Spinal cord (tissue), 10 donors: ENCODE data around the gene TRIOBP. TPM values are rescaled to one million over a fixed set of nuclear protein-coding genes. Genes with fewer than 3 reads are reported as not detected.

Source experiments
- DNase-seq, 6 donors: peaks; one replicate each; pipeline versions ENCODE4 v3.0.0 to v3.0.0-alpha.2; 2013 to 2015; ENCODE audit warnings: low spot score in 6 of 6, low read depth in 4 of 6
- H3K27ac ChIP-seq: one replicate; pipeline ENCODE4 v1.5.1; 2013; ENCODE audit warnings: low read depth, low read length, control low read depth
- H3K27me3 ChIP-seq: one replicate; pipeline ENCODE4 v1.6.1; 2013; ENCODE audit warnings: low read length; ENCODE audit not compliant: control insufficient read depth, insufficient read depth
- H3K36me3 ChIP-seq: one replicate; pipeline ENCODE4 v1.6.1; 2013; ENCODE audit warnings: low read length; ENCODE audit not compliant: control insufficient read depth, insufficient read depth
- H3K4me1 ChIP-seq: one replicate; pipeline ENCODE4 v1.6.1; 2013; ENCODE audit warnings: low read length; ENCODE audit not compliant: control insufficient read depth, insufficient read depth
- H3K4me3 ChIP-seq: one replicate; pipeline ENCODE4 v1.5.1; 2013; ENCODE audit warnings: low read depth, low read length, control low read depth
- H3K9me3 ChIP-seq: one replicate; pipeline ENCODE4 v1.6.1; 2013; ENCODE audit warnings: low read length; ENCODE audit not compliant: control insufficient read depth, insufficient read depth
- WGBS: methylation state at CpG from one replicate; pipeline ENCODE4 v1.1.5; 2013; ENCODE audit warnings: missing lambda C conversion rate; ENCODE audit not compliant: insufficient coverage; 5-methylcytosine and 5-hydroxymethylcytosine counted together
- polyA plus RNA-seq, 2 donors: library from polyadenylated mRNA; unstranded; fragments of 120-200 nt; gene quantifications; one replicate each; pipeline ENCODE4 v1.2.1, GENCODE V29; 2013; ENCODE audit not compliant: insufficient read length in 2 of 2
- total RNA-seq, 2 donors: library from RNA; depleted of rRNA in 1 of 2; stranded (reverse); fragments of 120-200 nt in 1 of 2; fragments of >200 nt in 1 of 2; gene quantifications; one replicate each; pipeline versions ENCODE4 v1.2.3 to v1.2.4, GENCODE V29; 2013 to 2014
- donor health status: healthy.

Gene TRIOBP
- total and polyA plus RNA-seq, 4 donors = 32.3 to 72.9 (median 55.8) TPM

- H3K27ac ChIP-seq = no peak overlapping the region
- H3K4me3 ChIP-seq = no peak overlapping the region
- H3K36me3 ChIP-seq = peaks cover 40% of the 10 kb centered on the region
- H3K27me3 ChIP-seq = peaks cover 16% of the 10 kb centered on the region
- DNase-seq = no peak
- no peaks in the 10 kb centered on the region for H3K9me3 ChIP-seq
- WGBS = 88% methylated on average over 10 of the region's 12 CpGs
- peaks cover 21% of the 10 kb centered on the region for H3K4me1 ChIP-seq
Observed at GRCh38 chr22:37815593-37815992, 118.7 kb downstream of the TRIOBP start.

GRCh38 chr22:37816543-37817180, 119.8 kb downstream of the TRIOBP start:
- DNase-seq = no peak
- no peaks in the 10 kb centered on the region for H3K9me3 ChIP-seq
- no peak overlapping the region for H3K4me3 ChIP-seq
- H3K27me3 ChIP-seq = peaks cover 20% of the 10 kb centered on the region
- no peak overlapping the region for H3K27ac ChIP-seq
- peaks cover 21% of the 10 kb centered on the region for H3K4me1 ChIP-seq
- H3K36me3 ChIP-seq = peaks cover 40% of the 10 kb centered on the region
- 97% methylated on average over 21 of the region's 23 CpGs for WGBS

DNA sequence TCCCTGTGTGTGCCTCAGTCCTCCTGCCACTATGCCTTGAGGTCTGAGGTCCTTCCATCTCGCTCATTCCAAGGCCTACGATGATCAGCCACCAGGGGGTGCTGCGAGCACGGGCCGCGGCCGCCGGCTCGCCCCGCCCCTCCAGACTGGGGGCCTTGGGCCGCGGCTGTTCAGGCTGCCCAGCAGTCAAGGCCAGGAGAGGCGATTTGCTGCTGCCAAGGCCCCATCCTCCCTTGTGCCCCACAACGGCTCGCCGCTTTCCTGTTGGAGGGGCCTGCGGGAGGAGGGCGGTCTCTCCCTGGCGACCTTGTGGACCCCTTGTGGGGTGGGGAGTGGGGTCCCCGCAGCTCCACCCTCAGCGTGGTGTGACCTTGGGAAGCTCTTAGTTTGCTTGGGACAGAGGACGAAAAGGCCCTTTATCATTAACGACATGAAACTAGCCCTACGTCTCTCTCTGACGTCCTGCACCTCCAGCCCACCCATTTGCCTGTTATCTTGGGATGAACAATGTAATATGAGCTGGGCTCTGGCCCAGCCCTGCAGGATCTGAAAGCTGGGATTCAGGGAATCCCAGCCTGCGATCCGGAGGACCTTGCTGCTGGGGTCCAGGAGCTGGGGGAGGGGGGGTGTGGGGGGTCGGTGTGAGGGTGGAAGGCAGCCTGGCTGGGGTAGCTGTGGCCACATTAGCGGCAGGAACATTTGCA, 121.0 kb downstream of the TRIOBP start:
- H3K27me3 ChIP-seq = peaks cover 29% of the 10 kb centered on the region
- H3K4me1 ChIP-seq = peaks cover 25% of the 10 kb centered on the region
- H3K27ac ChIP-seq = peak overlapping the region; percentile 83
- peak overlapping the region; percentile 40 for H3K4me3 ChIP-seq
- peak in 3 of 6 donors; percentile 69 to 92 (median 91) for DNase-seq
- H3K9me3 ChIP-seq = no peaks in the 10 kb centered on the region
- peaks cover 40% of the 10 kb centered on the region for H3K36me3 ChIP-seq
- WGBS = 2% methylated on average over 19 of the region's 29 CpGs

- peaks cover 36% of the 10 kb centered on the region for H3K36me3 ChIP-seq
- peak in 2 of 6 donors; percentile 65 to 66 for DNase-seq
- H3K4me3 ChIP-seq = peak overlapping the region; percentile 24
- no peak overlapping the region for H3K27ac ChIP-seq
- H3K4me1 ChIP-seq = peaks cover 25% of the 10 kb centered on the region
- no peaks in the 10 kb centered on the region for H3K9me3 ChIP-seq
- WGBS = 2% methylated on average over 68 of the region's 68 CpGs
- peaks cover 36% of the 10 kb centered on the region for H3K27me3 ChIP-seq
Observed at GRCh38 chr22:37818409-37819104, 121.7 kb downstream of the TRIOBP start.

DNA sequence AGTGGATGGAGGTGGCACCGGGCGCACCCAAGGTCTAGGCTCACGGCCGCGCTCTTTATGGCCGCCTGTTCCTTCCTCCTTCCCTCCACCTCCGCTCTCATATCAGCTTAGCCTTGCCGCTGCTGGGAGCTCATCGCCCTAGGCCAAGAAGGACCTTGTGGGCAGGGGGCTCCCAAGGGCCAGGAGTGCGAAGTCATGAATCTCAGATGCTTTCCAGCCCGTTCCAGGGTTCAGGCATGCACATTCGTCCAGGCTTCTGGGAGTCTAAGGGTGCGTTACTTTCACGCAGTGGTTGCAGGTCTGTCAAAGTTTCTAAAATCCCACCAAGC, 122.2 kb downstream of the TRIOBP start:
- Histone ChIP-seq H3K4me3 (peak overlapping the region; percentile 24), H3K36me3 (peaks cover 32% of the 10 kb centered on the region), H3K27me3 (peaks cover 40% of the 10 kb centered on the region), H3K9me3 (no peaks in the 10 kb centered on the region), H3K27ac (no peak overlapping the region), H3K4me1 (peaks cover 25% of the 10 kb centered on the region)
- WGBS = 18% methylated on average over 14 of the region's 14 CpGs
- DNase-seq = peak in 1 of 6 donors; percentile 10

- 100% methylated on average over 3 of the region's 5 CpGs for WGBS
- Histone ChIP-seq H3K4me3 (no peak overlapping the region), H3K9me3 (no peaks in the 10 kb centered on the region), H3K4me1 (peaks cover 27% of the 10 kb centered on the region), H3K36me3 (peaks cover 20% of the 10 kb centered on the region), H3K27me3 (peaks cover 43% of the 10 kb centered on the region), H3K27ac (no peak overlapping the region)
- DNase-seq = no peak
Observed at GRCh38 chr22:37820350-37820749, 123.5 kb downstream of the TRIOBP start.

GRCh38 chr22:37822079-37822833, 125.4 kb downstream of the TRIOBP start:
- Histone ChIP-seq H3K27ac (no peak overlapping the region), H3K9me3 (no peaks in the 10 kb centered on the region), H3K4me3 (no peak overlapping the region), H3K36me3 (peaks cover 9% of the 10 kb centered on the region), H3K27me3 (peaks cover 46% of the 10 kb centered on the region), H3K4me1 (peaks cover 37% of the 10 kb centered on the region)
- 22% methylated on average over 6 of the region's 8 CpGs for WGBS
- no peak for DNase-seq

GRCh38 chr22:37823134-37823985, 126.5 kb downstream of the TRIOBP start, which contains the start of gene GALR3:
GALR3 (plus strand) TSS chr22:37823382; CDS start chr22:37823407, 25 bp downstream.
- Histone ChIP-seq H3K9me3 (no peaks in the 10 kb centered on the region), H3K36me3 (peaks cover 15% of the 10 kb centered on the region), H3K4me3 (no peak within 1 kb of the TSS), H3K27me3 (peaks cover 46% of the 10 kb centered on the region), H3K27ac (no peak within 1 kb of the TSS), H3K4me1 (peaks cover 30% of the 10 kb centered on the region)
- no peak for DNase-seq
- WGBS = 54% methylated on average over 15 of the region's 21 CpGs
